Right atrium auricular region (tissue), 2 donors: ENCODE measurements around the gene ABI2. TPM values are rescaled to one million over a fixed set of nuclear protein-coding genes. Genes with fewer than 3 reads are reported as not detected.

Experiments used
- DNase-seq: peaks from one replicate; pipeline ENCODE4 v3.0.0-alpha.2; 2019; ENCODE audit warnings: low spot score
- H3K27ac ChIP-seq, 2 donors: fragments of 200-600 bp; sonication (generic); 1 replicate in 1 of 2; 2 replicates in 1 of 2; pipeline ENCODE4 v1.5.1; 2016 to 2019
- H3K27me3 ChIP-seq, 2 donors: fragments of 200-600 bp; sonication (generic); one replicate each; pipeline versions ENCODE4 v1.5.1 to v1.6.0; 2017 to 2019
- H3K36me3 ChIP-seq: fragments of 200-600 bp; sonication (generic); one replicate; pipeline ENCODE4 v1.5.1; 2016
- H3K4me1 ChIP-seq, 2 donors: fragments of 200-600 bp; sonication (generic); one replicate each; pipeline versions ENCODE4 v1.5.1 to v1.6.0; 2017 to 2019
- H3K4me3 ChIP-seq, 2 donors: fragments of 200-600 bp; sonication (generic); 1 replicate in 1 of 2; 2 replicates in 1 of 2; pipeline ENCODE4 v1.5.1; 2017 to 2019; ENCODE audit warnings: mild to moderate bottlenecking in 1 of 2, moderate library complexity in 1 of 2
- H3K9me3 ChIP-seq, 2 donors: fragments of 200-600 bp; sonication (generic); one replicate each; pipeline ENCODE4 v1.5.1; 2019
- CTCF ChIP-seq, 2 donors: fragments of 200-600 bp; sonication (generic); IDR thresholded peaks; one replicate each; pipeline ENCODE4 v1.5.1; 2019; ENCODE audit warnings: antibody characterized with exemption in 2 of 2
- total RNA-seq, 2 donors: library from RNA; depleted of rRNA; stranded (reverse); fragments of >200 nt; gene quantifications; one replicate each; pipeline ENCODE4 v1.1.0, GENCODE V29; 2016

Gene ABI2
- total RNA-seq, 2 donors from 2014 or later = 41.5 to 52.0 TPM

GRCh38 chr2:203399031-203399430 is 70.8 kb downstream of the ABI2 start:
- no peak overlapping the region for H3K27ac ChIP-seq

GRCh38 chr2:203400805-203401585 is 72.8 kb downstream of the ABI2 start:
- no peaks in the 10 kb centered on the region for H3K9me3 ChIP-seq
- peaks cover 15% of the 10 kb centered on the region for H3K36me3 ChIP-seq
- TF ChIP-seq CTCF (IDR thresholded peaks at IDR 0.05) = no peak
- H3K27ac ChIP-seq = no peak overlapping the region
- H3K27me3 ChIP-seq = no peaks in the 10 kb centered on the region
- peaks cover 0 to 4% of the 10 kb centered on the region in 2 donors for H3K4me1 ChIP-seq
- DNase-seq = no peak
- H3K4me3 ChIP-seq = no peak overlapping the region

More at GRCh38 chr2:203399031-203399430, 70.8 kb downstream of the ABI2 start:
- Histone ChIP-seq H3K4me3 (no peak overlapping the region), H3K27me3 (no peaks in the 10 kb centered on the region), H3K36me3 (peaks cover 13% of the 10 kb centered on the region), H3K9me3 (no peaks in the 10 kb centered on the region), H3K4me1 (peaks cover 0 to 4% of the 10 kb centered on the region in 2 donors)
- TF ChIP-seq CTCF (IDR thresholded peaks at IDR 0.05) = no peak
- DNase-seq = no peak

- Histone ChIP-seq H3K4me1 (no peaks in the 10 kb centered on the region), H3K27ac (no peak overlapping the region), H3K4me3 (no peak overlapping the region), H3K36me3 (peaks cover 22% of the 10 kb centered on the region), H3K9me3 (no peaks in the 10 kb centered on the region), H3K27me3 (no peaks in the 10 kb centered on the region)
- TF ChIP-seq CTCF (IDR thresholded peaks at IDR 0.05) = no peak
- no peak for DNase-seq
These were observed 76.8 kb downstream of the ABI2 start for GRCh38 chr2:203404996-203405395.

- TF ChIP-seq CTCF (IDR thresholded peaks at IDR 0.05) = no peak
- Histone ChIP-seq H3K36me3 (peaks cover 38% of the 10 kb centered on the region), H3K9me3 (no peaks in the 10 kb centered on the region), H3K27me3 (no peaks in the 10 kb centered on the region), H3K4me1 (peaks cover 0 to 11% of the 10 kb centered on the region in 2 donors), H3K27ac (no peak overlapping the region), H3K4me3 (no peak overlapping the region)
- DNase-seq = no peak
These were observed 79.3 kb downstream of the ABI2 start for GRCh38 chr2:203407496-203407895.

GRCh38 chr2:203412546-203413331 is 84.5 kb downstream of the ABI2 start:
- H3K9me3 ChIP-seq = no peaks in the 10 kb centered on the region
- peak overlapping the region; percentile 44 to 59 for H3K27ac ChIP-seq
- H3K4me3 ChIP-seq = no peak overlapping the region
- H3K27me3 ChIP-seq = no peaks in the 10 kb centered on the region
- TF ChIP-seq CTCF (IDR thresholded peaks at IDR 0.05) = no peak
- H3K4me1 ChIP-seq = peaks cover 0 to 20% of the 10 kb centered on the region in 2 donors
- H3K36me3 ChIP-seq = peaks cover 37% of the 10 kb centered on the region
- no peak for DNase-seq
